ENCODE measurements around the gene PUM2. TPM values are rescaled to one million over a fixed set of nuclear protein-coding genes. Genes with fewer than 3 reads are reported as not detected.

Gene PUM2
- total and polyA plus RNA-seq, 2 of the 8 experiments (the other 6 are each of a cell fraction or from before 2014, with no cell fraction given): 46.6 to 114 TPM

DNA sequence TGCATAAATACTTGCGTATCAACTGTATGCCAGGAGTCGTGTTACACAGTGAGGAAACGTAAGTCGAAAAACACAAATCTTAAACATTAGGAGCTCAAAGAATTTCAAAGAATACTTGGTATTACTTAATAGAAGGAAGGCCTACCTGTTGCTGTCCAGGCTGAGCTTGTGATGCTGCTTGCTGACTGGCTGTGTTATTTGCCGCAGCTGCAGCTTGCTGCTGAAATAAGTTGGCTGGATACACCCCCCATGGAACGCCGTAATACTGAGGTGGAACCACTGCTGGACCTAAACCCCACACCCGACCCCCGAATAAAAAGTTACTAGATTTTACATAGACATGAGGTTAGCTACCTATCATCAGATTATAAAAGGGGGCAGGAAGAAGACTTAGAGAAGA lies 56.4 kb downstream of the PUM2 start:
- ChIA-PET CTCF (ENCODE audit: partially characterized antibody) (interaction anchor here (0.6 to 2.2 kb wide), 9 partner anchors 8 to 188 kb away, joined by 3 to 9 read pairs (median 3); partner anchors contain the start of gene SDC1), POLR2A (ENCODE audit: partially characterized antibody) (interaction anchor here (1.2 kb wide), 1 partner anchor 9 kb away, joined by 3 read pairs; no protein-coding TSS in a partner anchor)
- peaks cover 0 to 30% of the 10 kb centered on the region in 2 experiments; a peak in 2 of 4 replicates for H3K79me2 ChIP-seq (ENCODE audit: control insufficient read depth in 1 of 2, insufficient read depth in 2 of 2, low read length in 2 of 2)
- H3K56ac ChIP-seq (replicated peaks; ENCODE audit: insufficient read length, low read depth, low read length): no peak overlapping the region
- no peak for TF ChIP-seq CHD2 (IDR thresholded peaks at IDR 0.05; ENCODE audit: low read length)
- TF ChIP-seq FOSL1 (IDR thresholded peaks at IDR 0.05; ENCODE audit: insufficient read depth, low read depth, low read length): no peak
- H2BK15ac ChIP-seq (ENCODE audit: low read length): no peak overlapping the region
- no peak overlapping the region for H3K4me3 ChIP-seq (ENCODE audit: extremely low read depth in 1 of 4, insufficient read depth in 2 of 4, low read depth in 3 of 4, low read length in 4 of 4)
- H3K14ac ChIP-seq (ENCODE audit: insufficient read length): no peak overlapping the region
- peaks cover 2 to 5% of the 10 kb centered on the region in 2 experiments for H4K20me1 ChIP-seq (replicated peaks in 1 of 2; ENCODE audit: control insufficient read depth in 1 of 2, insufficient read depth in 2 of 2, low read length in 2 of 2)
- H3K23me2 ChIP-seq (ENCODE audit: low read depth, low read length): no peaks in the 10 kb centered on the region
- peaks cover 0 to 6% (median 1%) of the 10 kb centered on the region in 4 experiments; a peak in 2 of 7 replicates for H3K4me1 ChIP-seq (replicated peaks in 1 of 4; ENCODE audit: control insufficient read depth in 3 of 4, insufficient read depth in 4 of 4, low read length in 3 of 4)
- no peak overlapping the region for H4K91ac ChIP-seq (replicated peaks; ENCODE audit: insufficient read length, low read length)
- H3K79me1 ChIP-seq (ENCODE audit: low read depth, low read length): peaks cover 2% of the 10 kb centered on the region; the same call in 1 of the 2 replicates
- DNase-seq (ENCODE audit: low read depth in 1 of 2, low spot score in 2 of 2): no peak
- H4K5ac ChIP-seq (ENCODE audit: insufficient read length, low read depth, low read length): no peak overlapping the region
- H2BK120ac ChIP-seq (replicated peaks; ENCODE audit: low read depth, low read length): no peak overlapping the region
- no peak overlapping the region for H2BK12ac ChIP-seq (ENCODE audit: low read depth, low read length)
- H3K27me3 ChIP-seq (replicated peaks in 1 of 4; ENCODE audit: control insufficient read depth in 3 of 4, extremely low read depth in 1 of 4, insufficient read depth in 3 of 4, low read length in 3 of 4): no peaks in the 10 kb centered on the region
- no peaks in the 10 kb centered on the region for H3K9me3 ChIP-seq (ENCODE audit: insufficient read depth in 2 of 2, low read depth in 1 of 2, low read length in 1 of 2)
- no peak overlapping the region for H2AK5ac ChIP-seq (ENCODE audit: low read depth, low read length)
- H3K4ac ChIP-seq (replicated peaks; ENCODE audit: insufficient read length, low read depth, low read length): no peak overlapping the region
- no peak overlapping the region for H2BK20ac ChIP-seq (ENCODE audit: low read length)
- no peak overlapping the region for H3K27ac ChIP-seq (ENCODE audit: low read depth, low read length)
- 96% methylated on average over 9 of the region's 9 CpGs; no CpG with 5 or more reads in 1 of the 2 experiments for WGBS, 2 experiments (ENCODE audit: extremely low coverage in 1 of 2, insufficient coverage in 1 of 2, insufficient read length in 1 of 2, insufficient replicate concordance in 2 of 2, low coverage in 1 of 2, low lambda C conversion rate in 2 of 2, missing lambda C conversion rate in 1 of 2)
- no peak overlapping the region for H3K9ac ChIP-seq (replicated peaks in 1 of 4; ENCODE audit: extremely low read depth in 1 of 4, low read depth in 3 of 4, low read length in 3 of 4)
- peaks cover 14 to 62% (median 28%) of the 10 kb centered on the region in 4 experiments for H3K36me3 ChIP-seq (ENCODE audit: control insufficient read depth in 2 of 4, insufficient read depth in 4 of 4, low read length in 3 of 4)
- no peak overlapping the region for H4K8ac ChIP-seq (ENCODE audit: extremely low read depth, insufficient read depth, low read length)
- no peak for FAIRE-seq
- no peak overlapping the region for H2BK5ac ChIP-seq (ENCODE audit: low read depth, low read length)
- no peak overlapping the region for H3K4me2 ChIP-seq (ENCODE audit: insufficient read depth in 1 of 2, low read depth in 2 of 2, low read length in 2 of 2)
- no peak overlapping the region for H2AFZ ChIP-seq (ENCODE audit: low read length)
- no peak overlapping the region for H3K23ac ChIP-seq (ENCODE audit: insufficient read length)
- H3K18ac ChIP-seq (ENCODE audit: extremely low read depth, low read length): no peak overlapping the region

All from H1 (cell line).